C4-2B (cell line): ENCODE data around the gene ABCC6.

ENCODE experiments used
- ZFX ChIP-seq: fragments of 450-650 bp; IDR thresholded peaks from 2 replicates; pipeline ENCODE4 v1.6.1; 2017
- TF ChIP-seq, protein P1 (sequence below): fragments of 450-650 bp; conservative IDR thresholded peaks from 2 replicates; pipeline ENCODE4 v1.5.1; 2017; ENCODE audit warnings: mild to moderate bottlenecking

DNA sequence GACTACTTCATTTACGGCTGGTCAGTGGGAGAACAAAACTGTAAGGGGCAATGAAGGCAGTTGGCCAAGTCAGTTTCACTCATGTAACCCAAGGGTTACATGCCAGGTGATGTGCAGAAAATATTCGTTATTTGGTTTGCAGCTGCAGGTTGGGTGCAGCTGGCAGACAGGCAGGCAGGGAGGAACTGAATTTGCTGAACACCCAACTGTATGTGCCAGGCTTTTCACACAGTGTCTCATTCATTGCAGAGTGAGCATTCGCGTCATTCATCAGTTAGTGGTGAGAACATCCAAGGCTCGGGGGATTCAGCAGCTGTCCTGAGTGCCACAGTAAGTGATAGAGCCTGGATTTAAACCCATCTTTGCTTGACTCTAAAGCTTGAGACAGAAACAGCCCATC is 59.7 kb downstream of the ABCC6 start:
- TF ChIP-seq, protein P1, sequence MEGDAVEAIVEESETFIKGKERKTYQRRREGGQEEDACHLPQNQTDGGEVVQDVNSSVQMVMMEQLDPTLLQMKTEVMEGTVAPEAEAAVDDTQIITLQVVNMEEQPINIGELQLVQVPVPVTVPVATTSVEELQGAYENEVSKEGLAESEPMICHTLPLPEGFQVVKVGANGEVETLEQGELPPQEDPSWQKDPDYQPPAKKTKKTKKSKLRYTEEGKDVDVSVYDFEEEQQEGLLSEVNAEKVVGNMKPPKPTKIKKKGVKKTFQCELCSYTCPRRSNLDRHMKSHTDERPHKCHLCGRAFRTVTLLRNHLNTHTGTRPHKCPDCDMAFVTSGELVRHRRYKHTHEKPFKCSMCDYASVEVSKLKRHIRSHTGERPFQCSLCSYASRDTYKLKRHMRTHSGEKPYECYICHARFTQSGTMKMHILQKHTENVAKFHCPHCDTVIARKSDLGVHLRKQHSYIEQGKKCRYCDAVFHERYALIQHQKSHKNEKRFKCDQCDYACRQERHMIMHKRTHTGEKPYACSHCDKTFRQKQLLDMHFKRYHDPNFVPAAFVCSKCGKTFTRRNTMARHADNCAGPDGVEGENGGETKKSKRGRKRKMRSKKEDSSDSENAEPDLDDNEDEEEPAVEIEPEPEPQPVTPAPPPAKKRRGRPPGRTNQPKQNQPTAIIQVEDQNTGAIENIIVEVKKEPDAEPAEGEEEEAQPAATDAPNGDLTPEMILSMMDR = no peak
- TF ChIP-seq ZFX = no peak
